HCT116 (cell line): Measurements from ENCODE around the gene ZMAT3. TPM values are rescaled to one million over a fixed set of nuclear protein-coding genes. Genes with fewer than 3 reads are reported as not detected.

ENCODE experiments used
- ATAC-seq: fragments of 200-7000 bp; cut with Tn5 transposase; 2 replicates; pipeline ENCODE4 v1.9.1; 2020; ENCODE audit warnings: mild to moderate bottlenecking, moderate library complexity
- BruUV-seq: library from RNA; stranded (reverse); fragments of 400-500 nt; replicated peaks from 2 replicates; lab custom pipeline; 2021; lab: Mats Ljungman, UMichigan
- CTCF ChIA-PET: fragments of 300-600 bp; sonication (Branson Sonifier 250); formaldehyde crosslinking; loops from one replicate; lab custom pipeline; 2021; ENCODE audit warnings: antibody characterized with exemption; lab: Charles Lee
- POLR2A ChIA-PET: fragments of 300-600, 350-600 bp; sonication (Branson Sonifier 250); formaldehyde crosslinking; loops from one replicate; lab custom pipeline; 2021; ENCODE audit warnings: antibody characterized with exemption; lab: Charles Lee
- RAD21 ChIA-PET, 2 experiments: fragments of 300-600 bp; sonication (Branson Sonifier 250); formaldehyde crosslinking; loops; one replicate each; lab custom pipeline; 2023; ENCODE audit warnings: low total read pairs in 2 of 2; ENCODE audit not compliant: uncharacterized antibody in 2 of 2, unreplicated experiment in 2 of 2, low non-redundant PET in 1 of 2; lab: Charles Lee
- DNase-seq: peaks from one replicate; pipeline ENCODE4 v3.0.0-alpha.2; 2010; ENCODE audit warnings: low read depth, low spot score
- H2AFZ ChIP-seq: fragments of 200-600 bp; shearing (Covaris generic), sonication (generic); 2 replicates; pipeline ENCODE4 v1.6.1; 2017; ENCODE audit warnings: low read depth, mixed run types, mixed read lengths, antibody characterized with exemption, low read length; ENCODE audit not compliant: poor library complexity, severe bottlenecking
- H3K27ac ChIP-seq: 2 replicates; pipeline ENCODE4 v1.5.1; 2012; ENCODE audit warnings: low read depth, low read length
- H3K27me3 ChIP-seq: fragments of 200-600 bp; sonication (generic); 2 replicates; pipeline ENCODE4 v1.6.1; 2016; ENCODE audit warnings: mixed run types, low read length, mixed read lengths; ENCODE audit not compliant: insufficient read depth
- H3K36me3 ChIP-seq, 2 experiments: fragments of 200-500 bp in 1 of 2; fragments of 200-600 bp in 1 of 2; sonication (Bioruptor generic) in 1 of 2; sonication (generic) in 1 of 2; 2 replicates each; pipeline versions ENCODE4 v1.5.1 to v1.6.1; 2014 to 2016; ENCODE audit warnings: low read length in 2 of 2, inconsistent platforms in 1 of 2, mixed read lengths in 1 of 2, mixed run types in 1 of 2; ENCODE audit not compliant: insufficient read depth in 2 of 2, control insufficient read depth in 1 of 2
- H3K4me1 ChIP-seq, 2 experiments: fragments of 200-600 bp in 1 of 2; sonication (generic) in 1 of 2; 2 replicates each; pipeline versions ENCODE4 v1.5.1 to v1.6.1; 2012 to 2017; ENCODE audit warnings: low read length in 2 of 2, inconsistent platforms in 1 of 2, mild to moderate bottlenecking in 1 of 2, mixed read lengths in 1 of 2, mixed run types in 1 of 2, moderate library complexity in 1 of 2; ENCODE audit not compliant: insufficient read depth in 2 of 2, control insufficient read depth in 1 of 2
- H3K4me2 ChIP-seq: fragments of 200-600 bp; sonication (generic); 2 replicates; pipeline ENCODE4 v1.6.1; 2017; ENCODE audit warnings: mixed run types, low read length, mixed read lengths
- H3K4me3 ChIP-seq, 2 experiments: fragments of 200-600 bp in 1 of 2; sonication (generic) in 1 of 2; replicated peaks in 1 of 2; 2 replicates each; pipeline ENCODE4 v1.5.1; 2011 to 2016; ENCODE audit warnings: low read length in 2 of 2, control low read depth in 1 of 2, low read depth in 1 of 2, mild to moderate bottlenecking in 1 of 2, mixed read lengths in 1 of 2, mixed run types in 1 of 2
- H3K79me2 ChIP-seq: fragments of 200-600 bp; sonication (generic); 2 replicates; pipeline ENCODE4 v1.6.1; 2017; ENCODE audit warnings: mild to moderate bottlenecking, mixed run types, low read length, moderate library complexity, mixed read lengths; ENCODE audit not compliant: insufficient read depth
- H3K9ac ChIP-seq: fragments of 200-600 bp; sonication (generic); 2 replicates; pipeline ENCODE4 v1.6.1; 2016; ENCODE audit warnings: low read length, mixed read lengths
- H3K9me2 ChIP-seq: fragments of 200-600 bp; sonication (generic), shearing (Covaris generic); 2 replicates; pipeline ENCODE4 v1.6.1; 2017; ENCODE audit warnings: mixed run types, mild to moderate bottlenecking, moderate library complexity; ENCODE audit not compliant: insufficient read depth
- H3K9me3 ChIP-seq, 2 experiments: fragments of 200-500 bp in 1 of 2; fragments of 200-600 bp in 1 of 2; sonication (Bioruptor generic) in 1 of 2; sonication (generic) in 1 of 2; 2 replicates each; pipeline ENCODE4 v1.6.1; 2014 to 2017; ENCODE audit warnings: low read length in 2 of 2, mixed read lengths in 2 of 2, inconsistent platforms in 1 of 2, low read depth in 1 of 2, mild to moderate bottlenecking in 1 of 2, mixed run types in 1 of 2, moderate library complexity in 1 of 2; ENCODE audit not compliant: control insufficient read depth in 1 of 2, insufficient read depth in 1 of 2
- H4K20me1 ChIP-seq: fragments of 200-600 bp; sonication (generic), shearing (Covaris generic); 2 replicates; pipeline ENCODE4 v1.6.1; 2017; ENCODE audit warnings: mixed run types, mild to moderate bottlenecking, moderate library complexity; ENCODE audit not compliant: insufficient read depth
- CTCF ChIP-seq, 3 experiments: fragments of 200-600 bp in 1 of 3; sonication (generic) in 1 of 3; IDR thresholded peaks in 2 of 3; conservative IDR thresholded peaks in 1 of 3; 2 replicates each; pipeline ENCODE4 v1.5.1; 2012 to 2017; ENCODE audit warnings: low read depth in 2 of 3, low read length in 2 of 3, antibody characterized with exemption in 1 of 3, borderline replicate concordance in 1 of 3, control low read depth in 1 of 3, mild to moderate bottlenecking in 1 of 3, mixed read lengths in 1 of 3, mixed run types in 1 of 3, moderate library complexity in 1 of 3; ENCODE audit not compliant: insufficient read depth in 1 of 3
- EGR1 ChIP-seq: IDR thresholded peaks from 2 replicates; pipeline ENCODE4 v1.6.1; 2012; ENCODE audit warnings: low read depth
- ELF1 ChIP-seq: IDR thresholded peaks from 2 replicates; pipeline ENCODE4 v1.6.1; 2012; ENCODE audit warnings: low read depth, borderline replicate concordance
- EZH2 ChIP-seq: fragments of 200-600 bp; sonication (generic); IDR thresholded peaks from 2 replicates; pipeline ENCODE4 v1.6.1; 2017; ENCODE audit warnings: antibody characterized with exemption, mixed run types
- EZH2phosphoT487 ChIP-seq: fragments of 200-600 bp; IDR thresholded peaks from 2 replicates; pipeline ENCODE4 v1.6.1; 2018; ENCODE audit warnings: antibody characterized with exemption, borderline replicate concordance
- MAX ChIP-seq: IDR thresholded peaks from 2 replicates; pipeline ENCODE4 v1.6.1; 2012
- POLR2A ChIP-seq: IDR thresholded peaks from 2 replicates; pipeline ENCODE4 v1.7.0; 2011; ENCODE audit warnings: borderline replicate concordance; ENCODE audit not compliant: insufficient read depth, insufficient read length; ENCODE audit errors: extremely low read depth
- SIN3A ChIP-seq: IDR thresholded peaks from 2 replicates; pipeline ENCODE4 v1.6.1; 2012; ENCODE audit warnings: low read depth
- YY1 ChIP-seq: IDR thresholded peaks from 2 replicates; pipeline ENCODE4 v1.6.1; 2011; ENCODE audit warnings: low read length, low read depth, moderate library complexity, mild to moderate bottlenecking; ENCODE audit not compliant: insufficient replicate concordance; ENCODE audit errors: extremely low read depth
- ZBTB33 ChIP-seq: IDR thresholded peaks from 2 replicates; pipeline ENCODE4 v1.6.1; 2011; ENCODE audit warnings: mild to moderate bottlenecking, low read length, moderate library complexity; ENCODE audit not compliant: insufficient replicate concordance; ENCODE audit errors: extremely low read depth
- intact Hi-C: fragments of 100-400 bp; cut with micrococcal nuclease; formaldehyde crosslinking; loops from 2 replicates; pipeline ENCODE4 v1.10.0; 2022
- total RNA-seq: library from RNA; stranded (reverse); gene quantifications from one replicate; pipeline ENCODE4 v1.2.1, GENCODE V29; 2021; ENCODE audit not compliant: unreplicated experiment

Gene ZMAT3
- total RNA-seq, 1 experiment from 2014 or later: 12.1 TPM

- TF ChIP-seq CTCF (IDR thresholded peaks at IDR 0.05 in 2 of 3, conservative IDR thresholded peaks at IDR 0.05 in 1 of 3; ENCODE audit: borderline replicate concordance in 1 of 3, insufficient read depth in 1 of 3, low read depth in 2 of 3, low read length in 2 of 3) (peak; percentile 61 to 74 (median 72)), POLR2A (no peak), MAX (no peak), EZH2phosphoT487 (no peak), ELF1 (no peak), ZBTB33 (no peak)
Observed at GRCh38 chr3:179068779-179069530, 2.7 kb downstream of the ZMAT3 start (continued).

- H3K27ac ChIP-seq: no peak overlapping the region
- H3K79me2 ChIP-seq: peaks cover 9% of the 10 kb centered on the region
Observed at GRCh38 chr3:179067839-179068238, 3.8 kb downstream of the ZMAT3 start.

More at GRCh38 chr3:179067839-179068238, 3.8 kb downstream of the ZMAT3 start:
- Histone ChIP-seq H3K4me2 (no peak overlapping the region), H2AFZ (no peak overlapping the region), H3K36me3 (no peaks in the 10 kb centered on the region; a peak in 1 of 4 replicates), H3K27me3 (no peaks in the 10 kb centered on the region), H3K9me2 (no peaks in the 10 kb centered on the region), H3K9me3 (no peaks in the 10 kb centered on the region), H3K4me1 (peaks cover 11 to 24% of the 10 kb centered on the region in 2 experiments), H3K4me3 (no peak overlapping the region), H3K9ac (no peak overlapping the region), H4K20me1 (no peaks in the 10 kb centered on the region)
- intact Hi-C loops: loop anchor here (2.0 kb wide), 2 partner anchors 79 to 491 kb away; no protein-coding TSS in a partner anchor
- BruUV-seq: no TSS peak
- no peak for DNase-seq
- POLR2A ChIA-PET: no interaction called here
- RAD21 ChIA-PET: no interaction called here
- ATAC-seq: no peak
- CTCF ChIA-PET: interaction anchor here (1.1 kb wide), 1 partner anchor 249 kb away, joined by 5 read pairs; no protein-coding TSS in a partner anchor
- TF ChIP-seq EGR1: no peak
- TF ChIP-seq SIN3A: no peak
- TF ChIP-seq YY1: no peak
- no peak for TF ChIP-seq EZH2
